Measurements from ENCODE around the gene PLAGL2. TPM values are rescaled to one million over a fixed set of nuclear protein-coding genes. Genes with fewer than 3 reads are reported as not detected.

PLAGL2 gene
- total RNA-seq, 1 donor from 2014 or later = 34.9 TPM

- Mint-ChIP-seq H3K36me3 (ENCODE audit: unreplicated experiment) (peaks cover 6% of the 10 kb centered on the region), H3K27ac (ENCODE audit: unreplicated experiment) (no peak overlapping the region), H3K27me3 (ENCODE audit: unreplicated experiment) (peaks cover 7% of the 10 kb centered on the region), H3K9me3 (ENCODE audit: unreplicated experiment) (no peaks in the 10 kb centered on the region), H3K4me1 (ENCODE audit: low read depth, unreplicated experiment) (peaks cover 12% of the 10 kb centered on the region), H3K4me3 (ENCODE audit: unreplicated experiment) (no peak overlapping the region)
- TF ChIP-seq CTCF (IDR thresholded peaks at IDR 0.05; ENCODE audit: partially characterized antibody, unreplicated experiment) = no peak
- DNase-seq = peak; percentile 10
Measured at GRCh38 chr20:32158943-32159660, 48.4 kb downstream of the PLAGL2 start.

- DNase-seq = peak; percentile 6
- H3K9me3 Mint-ChIP-seq (ENCODE audit: unreplicated experiment) = no peaks in the 10 kb centered on the region
- no peak overlapping the region for H3K27ac Mint-ChIP-seq (ENCODE audit: unreplicated experiment)
- no peak for TF ChIP-seq CTCF (IDR thresholded peaks at IDR 0.05; ENCODE audit: partially characterized antibody, unreplicated experiment)
- peaks cover 12% of the 10 kb centered on the region for H3K4me1 Mint-ChIP-seq (ENCODE audit: low read depth, unreplicated experiment)
- peaks cover 5% of the 10 kb centered on the region for H3K27me3 Mint-ChIP-seq (ENCODE audit: unreplicated experiment)
- H3K4me3 Mint-ChIP-seq (ENCODE audit: unreplicated experiment) = no peak overlapping the region
- H3K36me3 Mint-ChIP-seq (ENCODE audit: unreplicated experiment) = peaks cover 6% of the 10 kb centered on the region
Measured at GRCh38 chr20:32158351-32158750, 49.2 kb downstream of the PLAGL2 start.

DNA sequence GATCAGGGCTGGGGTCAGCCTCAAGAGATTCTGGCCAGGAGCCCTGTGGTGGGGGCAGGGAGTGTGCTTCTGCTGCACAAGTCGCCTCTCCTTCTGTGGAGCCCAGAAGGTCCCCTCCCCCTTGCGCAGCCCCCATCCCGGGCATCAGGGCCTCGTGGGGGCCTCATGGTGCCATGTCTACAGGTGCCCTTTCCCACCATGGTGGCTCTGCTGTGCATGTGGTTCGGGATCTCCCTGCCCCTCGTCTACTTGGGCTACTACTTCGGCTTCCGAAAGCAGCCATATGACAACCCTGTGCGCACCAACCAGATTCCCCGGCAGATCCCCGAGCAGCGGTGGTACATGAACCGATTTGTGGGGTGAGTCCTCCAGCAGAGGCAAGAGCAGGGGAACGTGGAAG is 49.9 kb downstream of the PLAGL2 start:
- no peak overlapping the region for H3K4me3 Mint-ChIP-seq (ENCODE audit: unreplicated experiment)
- no peak for TF ChIP-seq CTCF (IDR thresholded peaks at IDR 0.05; ENCODE audit: partially characterized antibody, unreplicated experiment)
- H3K27me3 Mint-ChIP-seq (ENCODE audit: unreplicated experiment) = peaks cover 5% of the 10 kb centered on the region
- no peak overlapping the region for H3K27ac Mint-ChIP-seq (ENCODE audit: unreplicated experiment)
- DNase-seq = peak; percentile 18
- H3K9me3 Mint-ChIP-seq (ENCODE audit: unreplicated experiment) = no peaks in the 10 kb centered on the region
- peaks cover 6% of the 10 kb centered on the region for H3K36me3 Mint-ChIP-seq (ENCODE audit: unreplicated experiment)
- peaks cover 12% of the 10 kb centered on the region for H3K4me1 Mint-ChIP-seq (ENCODE audit: low read depth, unreplicated experiment)

DNA sequence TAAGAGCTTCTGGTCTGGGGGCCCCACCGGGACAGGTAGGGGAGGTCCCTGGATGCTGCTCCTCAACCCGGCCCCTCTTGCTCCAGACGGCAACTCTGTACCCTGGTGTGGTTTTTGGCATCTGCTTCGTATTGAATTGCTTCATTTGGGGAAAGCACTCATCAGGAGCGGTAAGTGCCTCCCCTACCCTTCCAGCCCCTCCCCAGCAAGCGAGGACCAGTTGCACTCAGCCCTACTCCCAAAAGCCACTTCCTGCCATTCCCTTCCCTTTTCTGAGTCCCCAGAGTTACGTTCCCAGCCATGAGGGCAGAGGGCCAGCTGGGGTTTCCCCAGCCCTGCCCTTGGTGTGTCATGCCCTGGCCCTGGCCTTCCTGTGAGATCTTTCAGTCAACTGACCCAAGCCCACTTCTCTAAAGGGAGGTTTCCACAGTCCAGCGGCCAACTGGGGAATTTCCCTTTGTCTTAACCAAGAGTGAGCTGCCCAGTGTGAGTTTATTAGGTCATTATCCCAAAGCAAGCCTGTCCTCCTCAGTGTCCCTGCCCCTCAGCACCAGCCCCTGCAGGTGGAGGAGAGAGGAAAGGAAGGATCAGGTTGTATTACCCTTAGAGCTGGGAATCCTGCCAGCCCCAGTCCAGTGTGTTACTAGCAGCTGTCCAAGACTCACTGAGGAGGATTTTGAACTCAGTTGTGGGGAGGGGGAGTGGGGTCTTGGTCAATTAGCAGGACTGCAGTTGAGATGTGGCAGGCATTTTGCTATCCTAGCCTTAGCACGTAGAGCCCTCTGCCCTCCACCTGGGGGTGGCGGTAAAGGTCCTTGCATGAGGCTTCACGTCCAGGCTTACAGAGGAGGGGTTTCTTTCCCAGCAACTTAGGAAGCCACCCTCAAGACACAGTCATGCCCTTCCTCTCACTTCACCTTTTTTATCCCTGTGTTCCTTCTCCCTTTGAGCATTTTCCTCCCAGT is 52.2 kb downstream of the PLAGL2 start:
- TF ChIP-seq CTCF (IDR thresholded peaks at IDR 0.05; ENCODE audit: partially characterized antibody, unreplicated experiment) = no peak
- peak; percentile 75 for DNase-seq
- Mint-ChIP-seq H3K36me3 (ENCODE audit: unreplicated experiment) (no peaks in the 10 kb centered on the region), H3K9me3 (ENCODE audit: unreplicated experiment) (no peaks in the 10 kb centered on the region), H3K4me3 (ENCODE audit: unreplicated experiment) (no peak overlapping the region), H3K27me3 (ENCODE audit: unreplicated experiment) (peaks cover 5% of the 10 kb centered on the region), H3K4me1 (ENCODE audit: low read depth, unreplicated experiment) (peaks cover 12% of the 10 kb centered on the region), H3K27ac (ENCODE audit: unreplicated experiment) (peak overlapping the region; percentile 78)
